ENCODE results near the gene RSRC1.
"Not testable (repeated sequence)": the region's sequence is repeated elsewhere in the genome, so short reads cannot be mapped to it uniquely, and the experiment has no call there.

The RSRC1 gene

DNA sequence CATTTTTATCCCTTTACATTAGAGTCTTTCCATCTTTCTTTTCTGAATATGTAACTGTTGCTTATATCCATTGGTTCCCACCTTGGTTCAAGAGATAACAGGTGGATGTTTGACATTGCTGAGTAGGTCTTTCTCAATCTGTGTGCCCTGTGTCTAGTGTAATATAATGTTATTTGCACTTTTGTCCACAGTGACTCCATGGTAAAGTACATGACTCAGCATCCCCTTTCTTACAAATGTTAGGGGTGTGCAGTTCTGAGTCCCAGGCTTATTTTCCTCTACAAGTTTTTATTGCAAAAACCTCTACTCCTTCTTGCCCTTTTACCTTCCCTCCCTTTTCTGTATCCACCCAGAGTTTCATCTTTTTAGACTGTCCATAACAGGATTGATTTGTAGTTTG lies 116.5 kb downstream of the RSRC1 start:
- Histone ChIP-seq H3F3A (ENCODE audit: insufficient read depth, low read length) (no peaks in the 10 kb centered on the region), H3K9me2 (ENCODE audit: low read depth, low read length) (no peaks in the 10 kb centered on the region), H3K27ac (ENCODE audit: low read depth, low read length, poor library complexity, severe bottlenecking) (no peak overlapping the region), H3K9ac (ENCODE audit: low read length) (no peak overlapping the region), H2AFZ (ENCODE audit: low read length) (no peak overlapping the region), H3K79me2 (ENCODE audit: insufficient read depth, low read length) (no peaks in the 10 kb centered on the region), H3K4me3 (ENCODE audit: low read depth, low read length, poor library complexity, severe bottlenecking) (no peak overlapping the region), H3K36me3 (ENCODE audit: insufficient read depth, low read length) (0 out of 2 replicates have a peak, but pooled peaks cover 4% of the 10 kb centered on the region), H4K20me1 (ENCODE audit: insufficient read depth, low read length) (no peaks in the 10 kb centered on the region), H3K9me3 (ENCODE audit: low read length) (no peaks in the 10 kb centered on the region), H3K27me3 (ENCODE audit: insufficient read depth, low read length) (no peaks in the 10 kb centered on the region), H3K4me2 (ENCODE audit: low read length) (no peak overlapping the region), H3K4me1 (ENCODE audit: insufficient read depth, low read length, severe bottlenecking) (no peaks in the 10 kb centered on the region)
- TF ChIP-seq, protein P1, sequence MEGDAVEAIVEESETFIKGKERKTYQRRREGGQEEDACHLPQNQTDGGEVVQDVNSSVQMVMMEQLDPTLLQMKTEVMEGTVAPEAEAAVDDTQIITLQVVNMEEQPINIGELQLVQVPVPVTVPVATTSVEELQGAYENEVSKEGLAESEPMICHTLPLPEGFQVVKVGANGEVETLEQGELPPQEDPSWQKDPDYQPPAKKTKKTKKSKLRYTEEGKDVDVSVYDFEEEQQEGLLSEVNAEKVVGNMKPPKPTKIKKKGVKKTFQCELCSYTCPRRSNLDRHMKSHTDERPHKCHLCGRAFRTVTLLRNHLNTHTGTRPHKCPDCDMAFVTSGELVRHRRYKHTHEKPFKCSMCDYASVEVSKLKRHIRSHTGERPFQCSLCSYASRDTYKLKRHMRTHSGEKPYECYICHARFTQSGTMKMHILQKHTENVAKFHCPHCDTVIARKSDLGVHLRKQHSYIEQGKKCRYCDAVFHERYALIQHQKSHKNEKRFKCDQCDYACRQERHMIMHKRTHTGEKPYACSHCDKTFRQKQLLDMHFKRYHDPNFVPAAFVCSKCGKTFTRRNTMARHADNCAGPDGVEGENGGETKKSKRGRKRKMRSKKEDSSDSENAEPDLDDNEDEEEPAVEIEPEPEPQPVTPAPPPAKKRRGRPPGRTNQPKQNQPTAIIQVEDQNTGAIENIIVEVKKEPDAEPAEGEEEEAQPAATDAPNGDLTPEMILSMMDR (IDR thresholded peaks at IDR 0.05; ENCODE audit: low read length) = no peak
- no peak for TF ChIP-seq EZH2 (IDR thresholded peaks at IDR 0.05; ENCODE audit: borderline replicate concordance, low read length)

DNA sequence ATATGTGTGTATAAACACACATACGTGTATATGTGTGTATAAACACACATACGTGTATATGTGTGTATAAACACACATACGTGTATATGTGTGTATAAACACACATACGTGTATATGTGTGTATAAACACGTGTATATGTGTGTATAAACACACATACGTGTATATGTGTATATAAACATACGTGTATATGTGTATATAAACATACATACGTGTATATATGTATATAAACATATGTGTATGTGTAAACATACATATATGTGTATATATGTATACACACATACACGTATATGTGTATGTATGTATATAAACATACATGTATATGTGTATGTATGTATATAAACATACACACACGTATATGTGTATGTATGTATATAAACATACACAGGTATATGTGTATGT lies 119.1 kb downstream of the RSRC1 start:
- H4K20me1 ChIP-seq (ENCODE audit: insufficient read depth, low read length); H3K4me1 ChIP-seq (ENCODE audit: insufficient read depth, low read length, severe bottlenecking); H3K9ac ChIP-seq (ENCODE audit: low read length); H3K9me3 ChIP-seq (ENCODE audit: low read length); H3K9me2 ChIP-seq (ENCODE audit: low read depth, low read length); H3K4me2 ChIP-seq (ENCODE audit: low read length); H3F3A ChIP-seq (ENCODE audit: insufficient read depth, low read length); H3K27ac ChIP-seq (ENCODE audit: low read depth, low read length, poor library complexity, severe bottlenecking); H3K79me2 ChIP-seq (ENCODE audit: insufficient read depth, low read length); H3K36me3 ChIP-seq (ENCODE audit: insufficient read depth, low read length); H3K27me3 ChIP-seq (ENCODE audit: insufficient read depth, low read length); H2AFZ ChIP-seq (ENCODE audit: low read length); H3K4me3 ChIP-seq (ENCODE audit: low read depth, low read length, poor library complexity, severe bottlenecking): not testable (repeated sequence)

DNA sequence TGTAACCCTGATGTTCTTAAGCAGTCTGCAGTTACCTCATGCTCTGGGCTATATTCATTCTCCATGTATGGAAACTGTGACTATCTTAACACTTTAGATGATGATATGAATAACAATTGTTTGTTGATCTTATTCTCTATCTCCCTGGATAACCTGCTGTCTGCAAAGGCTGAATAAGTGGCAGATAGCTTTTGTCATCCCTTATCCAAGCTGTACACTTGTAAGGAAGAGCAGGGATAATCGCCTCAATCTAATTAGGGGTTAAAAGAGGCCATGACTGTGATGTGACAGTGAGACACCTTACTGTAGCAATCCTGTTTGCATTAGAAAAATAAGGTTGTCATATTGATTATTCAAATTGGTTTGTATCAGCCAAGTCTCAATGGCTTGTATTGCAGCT lies 123.9 kb downstream of the RSRC1 start:
- Histone ChIP-seq H2AFZ (ENCODE audit: low read length) (no peak overlapping the region), H3K4me2 (ENCODE audit: low read length) (no peak overlapping the region)

DNA sequence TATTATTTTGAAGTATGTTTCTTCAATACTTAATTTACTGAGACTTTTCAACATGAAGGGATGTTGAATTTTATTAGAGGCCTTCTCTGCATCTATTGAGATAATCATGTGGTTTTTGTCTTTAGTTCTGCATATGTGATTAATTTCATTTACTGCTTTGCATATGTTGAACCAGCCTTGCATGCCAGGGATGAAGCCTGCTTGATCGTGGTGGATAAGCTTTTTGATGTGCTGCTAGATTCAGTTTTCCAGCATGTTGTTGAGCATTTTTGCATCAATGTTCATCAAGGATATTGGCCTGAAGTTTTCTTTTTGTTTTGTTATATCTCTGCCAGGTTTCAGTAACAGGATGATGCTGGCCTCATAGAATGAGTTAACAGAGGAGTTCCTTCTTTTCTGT lies 134.4 kb downstream of the RSRC1 start:
- H3K9ac ChIP-seq (ENCODE audit: low read length) = no peak overlapping the region
- H3K9me3 ChIP-seq (ENCODE audit: low read length) = no peaks in the 10 kb centered on the region
- H3K9me2 ChIP-seq (ENCODE audit: low read depth, low read length) = no peaks in the 10 kb centered on the region
- TF ChIP-seq EZH2 (IDR thresholded peaks at IDR 0.05; ENCODE audit: borderline replicate concordance, low read length) = no peak
- TF ChIP-seq, protein P1 (IDR thresholded peaks at IDR 0.05; ENCODE audit: low read length) = no peak
- no peak overlapping the region for H3K4me2 ChIP-seq (ENCODE audit: low read length)
- no peaks in the 10 kb centered on the region for H3K27me3 ChIP-seq (ENCODE audit: insufficient read depth, low read length)
- H2AFZ ChIP-seq (ENCODE audit: low read length) = no peak overlapping the region
- no peaks in the 10 kb centered on the region for H3F3A ChIP-seq (ENCODE audit: insufficient read depth, low read length)
- H3K4me1 ChIP-seq (ENCODE audit: insufficient read depth, low read length, severe bottlenecking) = no peaks in the 10 kb centered on the region
- no peak overlapping the region for H3K4me3 ChIP-seq (ENCODE audit: low read depth, low read length, poor library complexity, severe bottlenecking)
- H4K20me1 ChIP-seq (ENCODE audit: insufficient read depth, low read length) = no peaks in the 10 kb centered on the region
- H3K79me2 ChIP-seq (ENCODE audit: insufficient read depth, low read length) = no peaks in the 10 kb centered on the region
- 0 out of 2 replicates have a peak, but pooled peaks cover 4% of the 10 kb centered on the region for H3K36me3 ChIP-seq (ENCODE audit: insufficient read depth, low read length)
- no peak overlapping the region for H3K27ac ChIP-seq (ENCODE audit: low read depth, low read length, poor library complexity, severe bottlenecking)

More for the DNA sequence above, 123.9 kb downstream of the RSRC1 start:
- H3K9ac ChIP-seq (ENCODE audit: low read length) = no peak overlapping the region
- no peaks in the 10 kb centered on the region for H3K79me2 ChIP-seq (ENCODE audit: insufficient read depth, low read length)
- no peaks in the 10 kb centered on the region for H3K9me3 ChIP-seq (ENCODE audit: low read length)
- no peak overlapping the region for H3K4me3 ChIP-seq (ENCODE audit: low read depth, low read length, poor library complexity, severe bottlenecking)
- H3F3A ChIP-seq (ENCODE audit: insufficient read depth, low read length) = no peaks in the 10 kb centered on the region
- H3K4me1 ChIP-seq (ENCODE audit: insufficient read depth, low read length, severe bottlenecking) = no peaks in the 10 kb centered on the region
- H3K27ac ChIP-seq (ENCODE audit: low read depth, low read length, poor library complexity, severe bottlenecking) = no peak overlapping the region
- no peaks in the 10 kb centered on the region for H4K20me1 ChIP-seq (ENCODE audit: insufficient read depth, low read length)
- H3K9me2 ChIP-seq (ENCODE audit: low read depth, low read length) = no peaks in the 10 kb centered on the region
- no peaks in the 10 kb centered on the region for H3K36me3 ChIP-seq (ENCODE audit: insufficient read depth, low read length)
- H3K27me3 ChIP-seq (ENCODE audit: insufficient read depth, low read length) = no peaks in the 10 kb centered on the region
- TF ChIP-seq EZH2 (IDR thresholded peaks at IDR 0.05; ENCODE audit: borderline replicate concordance, low read length) = no peak
- TF ChIP-seq, protein P1 (IDR thresholded peaks at IDR 0.05; ENCODE audit: low read length) = no peak
